GM12892 (cell line): ENCODE data around the gene NCAM1.

Experiments
- POLR2A ChIP-seq: IDR thresholded peaks from 2 replicates; pipeline ENCODE4 v1.6.1; 2011; ENCODE audit warnings: low read depth, low read length, control low read depth
- POLR2AphosphoS5 ChIP-seq: IDR thresholded peaks from 2 replicates; pipeline ENCODE4 v1.6.1; 2011; ENCODE audit warnings: low read depth, low read length, control low read depth
- TAF1 ChIP-seq: IDR thresholded peaks from 2 replicates; pipeline ENCODE4 v1.6.1; 2011; ENCODE audit warnings: low read depth, mild to moderate bottlenecking, control low read depth, low read length, borderline replicate concordance

- no peak for TF ChIP-seq POLR2A
- TF ChIP-seq POLR2AphosphoS5, result no peak
- TF ChIP-seq TAF1, result no peak
Observed at GRCh38 chr11:112949781-112950575, 11.2 kb upstream of the NCAM1 start.
